ENCODE measurements around the gene FBXO15.

DNA sequence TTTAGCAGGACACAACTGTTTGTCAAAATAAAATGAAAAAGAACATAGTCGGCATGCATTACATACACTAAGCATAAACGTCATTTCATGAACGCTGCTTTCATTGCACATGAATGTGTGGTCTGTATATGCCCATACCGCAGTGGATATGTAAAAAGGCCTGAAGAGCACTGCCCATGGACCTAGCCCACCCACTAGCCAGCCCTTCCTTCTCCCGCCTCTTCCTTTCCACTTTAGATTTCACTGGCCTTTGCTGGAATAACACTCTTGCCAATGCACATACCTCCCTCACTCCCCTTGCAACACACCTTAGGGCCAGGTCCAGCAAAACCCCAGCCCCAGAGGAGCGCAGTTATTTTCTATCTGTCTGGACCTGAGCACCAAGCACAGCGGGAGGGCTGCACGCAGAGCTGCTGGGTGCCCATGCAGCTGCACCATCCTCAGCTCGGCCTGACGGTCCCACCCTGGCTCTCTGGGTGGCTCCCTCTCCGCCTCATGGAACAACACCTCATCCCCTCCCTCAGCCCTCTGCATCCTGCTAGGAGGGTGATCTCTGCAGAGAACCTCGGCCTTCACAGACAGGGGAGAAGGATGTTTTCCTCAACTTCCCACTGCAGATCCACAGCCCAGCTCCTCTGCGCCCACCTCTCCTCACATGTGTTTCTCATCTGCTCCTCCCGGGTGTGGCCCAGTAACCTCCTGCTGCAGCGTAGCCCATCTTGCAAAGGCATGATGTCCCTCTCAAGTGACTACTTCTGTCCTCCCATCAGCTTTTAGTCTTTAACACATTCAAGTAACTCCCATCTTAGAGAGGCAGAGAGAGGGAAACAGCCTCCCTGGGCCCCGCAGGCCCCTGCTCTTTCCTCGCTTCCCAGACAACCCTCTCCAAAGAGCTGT lies 72.7 kb downstream of the FBXO15 start:
- TF ChIP-seq EZH2 (IDR thresholded peaks at IDR 0.05; ENCODE audit: insufficient read depth, low read length), result no peak
- TF ChIP-seq, protein P1, sequence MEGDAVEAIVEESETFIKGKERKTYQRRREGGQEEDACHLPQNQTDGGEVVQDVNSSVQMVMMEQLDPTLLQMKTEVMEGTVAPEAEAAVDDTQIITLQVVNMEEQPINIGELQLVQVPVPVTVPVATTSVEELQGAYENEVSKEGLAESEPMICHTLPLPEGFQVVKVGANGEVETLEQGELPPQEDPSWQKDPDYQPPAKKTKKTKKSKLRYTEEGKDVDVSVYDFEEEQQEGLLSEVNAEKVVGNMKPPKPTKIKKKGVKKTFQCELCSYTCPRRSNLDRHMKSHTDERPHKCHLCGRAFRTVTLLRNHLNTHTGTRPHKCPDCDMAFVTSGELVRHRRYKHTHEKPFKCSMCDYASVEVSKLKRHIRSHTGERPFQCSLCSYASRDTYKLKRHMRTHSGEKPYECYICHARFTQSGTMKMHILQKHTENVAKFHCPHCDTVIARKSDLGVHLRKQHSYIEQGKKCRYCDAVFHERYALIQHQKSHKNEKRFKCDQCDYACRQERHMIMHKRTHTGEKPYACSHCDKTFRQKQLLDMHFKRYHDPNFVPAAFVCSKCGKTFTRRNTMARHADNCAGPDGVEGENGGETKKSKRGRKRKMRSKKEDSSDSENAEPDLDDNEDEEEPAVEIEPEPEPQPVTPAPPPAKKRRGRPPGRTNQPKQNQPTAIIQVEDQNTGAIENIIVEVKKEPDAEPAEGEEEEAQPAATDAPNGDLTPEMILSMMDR (IDR thresholded peaks at IDR 0.05; ENCODE audit: insufficient read depth, low read depth, low read length), result no peak

Measured in astrocyte (in vitro differentiated cells and primary cell).